ENCODE data around the gene BTBD18.

BTBD18 gene

GRCh38 chr11:57775491-57775890, 23.9 kb upstream of the BTBD18 start:
- no peak for DNase-seq

DNA sequence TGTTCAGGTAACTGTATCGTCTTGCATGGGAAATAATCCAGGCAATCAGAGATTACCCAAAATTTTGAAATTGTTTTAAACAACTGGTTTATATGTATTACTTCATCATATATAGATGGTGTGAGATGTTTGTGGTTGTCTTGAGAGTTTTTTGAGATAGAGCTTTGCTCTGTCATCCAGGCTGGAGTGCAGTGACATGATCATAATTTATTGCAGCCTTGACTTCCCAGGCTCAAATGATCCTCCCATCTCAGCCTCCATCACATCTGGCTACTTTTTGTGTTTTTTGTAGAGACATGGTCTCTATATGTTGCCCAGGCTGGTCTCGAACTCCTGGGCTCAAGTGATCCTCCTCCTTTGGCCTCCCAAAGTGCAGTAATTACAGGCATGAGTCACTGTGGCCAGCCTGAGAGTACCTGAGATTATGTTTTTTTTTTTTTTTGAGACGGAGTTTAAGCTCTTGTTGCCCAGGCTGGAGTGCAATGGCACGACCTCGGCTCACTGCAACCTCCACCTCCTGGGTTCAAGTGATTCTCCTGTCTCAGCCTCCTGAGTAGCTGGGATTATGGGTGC, 21.5 kb upstream of the BTBD18 start:
- no peak for DNase-seq

GRCh38 chr11:57772562-57772961, 20.9 kb upstream of the BTBD18 start:
- no peak for DNase-seq

- no peak for DNase-seq
Observed at GRCh38 chr11:57771365-57771764, 19.7 kb upstream of the BTBD18 start.

- no peak for DNase-seq
Observed at GRCh38 chr11:57770793-57771192, 19.2 kb upstream of the BTBD18 start.

GRCh38 chr11:57764972-57765371, 13.4 kb upstream of the BTBD18 start:
- no peak for DNase-seq

DNA sequence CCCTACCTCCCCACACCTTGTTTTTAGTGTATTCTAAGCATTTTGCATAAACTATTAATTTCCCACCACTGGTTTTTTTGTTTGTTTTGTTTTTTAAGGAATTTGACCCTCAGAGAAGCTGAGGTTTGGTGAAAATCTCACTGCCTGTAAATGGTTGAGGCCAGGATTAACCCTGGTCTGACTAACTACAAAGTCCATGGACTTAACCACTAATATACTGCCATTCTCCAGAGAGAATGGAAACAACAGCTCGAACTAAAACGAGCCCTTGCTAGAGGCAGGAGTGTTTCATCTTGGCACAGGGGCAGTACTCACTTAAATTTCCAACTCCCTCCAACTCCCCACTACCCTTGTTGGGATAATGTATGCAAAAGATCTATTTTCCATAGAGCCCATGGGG, 12.9 kb upstream of the BTBD18 start:
- DNase-seq, result no peak

- DNase-seq, result peak; percentile 24
Observed at GRCh38 chr11:57764021-57764420, 12.4 kb upstream of the BTBD18 start.

GRCh38 chr11:57763568-57763967, 11.9 kb upstream of the BTBD18 start:
- DNase-seq, result peak; percentile 66

DNA sequence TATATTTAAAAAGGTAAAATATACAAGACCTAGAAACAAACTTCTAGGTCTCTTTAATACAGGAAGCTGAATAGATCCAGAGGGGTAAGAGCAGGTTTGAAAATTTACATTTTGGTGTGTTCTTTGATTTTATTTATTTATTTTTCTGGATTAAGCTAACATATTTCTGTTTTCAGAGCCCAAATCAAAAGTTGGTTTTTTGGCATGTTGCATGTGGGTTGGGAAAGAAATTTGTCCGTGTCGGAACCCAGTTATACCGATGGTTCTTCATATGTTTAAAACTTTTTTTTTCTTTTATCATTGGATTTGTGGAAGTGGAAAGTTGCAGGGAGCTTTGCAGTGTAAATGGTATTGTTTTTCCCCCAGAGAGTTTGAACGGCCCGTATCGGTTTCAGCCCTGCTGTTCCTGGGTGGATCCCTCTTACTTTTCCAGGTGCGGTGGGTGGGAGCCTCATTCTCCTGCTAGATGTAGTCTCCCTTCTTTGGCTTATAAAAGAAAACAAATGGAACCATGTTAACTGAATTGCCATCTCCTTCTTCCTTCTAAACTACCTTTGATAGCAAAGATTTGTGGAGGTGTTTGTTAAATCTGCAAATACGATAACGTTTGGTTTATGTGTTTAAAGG, 10.7 kb upstream of the BTBD18 start:
- DNase-seq, result peak; percentile 61

DNA sequence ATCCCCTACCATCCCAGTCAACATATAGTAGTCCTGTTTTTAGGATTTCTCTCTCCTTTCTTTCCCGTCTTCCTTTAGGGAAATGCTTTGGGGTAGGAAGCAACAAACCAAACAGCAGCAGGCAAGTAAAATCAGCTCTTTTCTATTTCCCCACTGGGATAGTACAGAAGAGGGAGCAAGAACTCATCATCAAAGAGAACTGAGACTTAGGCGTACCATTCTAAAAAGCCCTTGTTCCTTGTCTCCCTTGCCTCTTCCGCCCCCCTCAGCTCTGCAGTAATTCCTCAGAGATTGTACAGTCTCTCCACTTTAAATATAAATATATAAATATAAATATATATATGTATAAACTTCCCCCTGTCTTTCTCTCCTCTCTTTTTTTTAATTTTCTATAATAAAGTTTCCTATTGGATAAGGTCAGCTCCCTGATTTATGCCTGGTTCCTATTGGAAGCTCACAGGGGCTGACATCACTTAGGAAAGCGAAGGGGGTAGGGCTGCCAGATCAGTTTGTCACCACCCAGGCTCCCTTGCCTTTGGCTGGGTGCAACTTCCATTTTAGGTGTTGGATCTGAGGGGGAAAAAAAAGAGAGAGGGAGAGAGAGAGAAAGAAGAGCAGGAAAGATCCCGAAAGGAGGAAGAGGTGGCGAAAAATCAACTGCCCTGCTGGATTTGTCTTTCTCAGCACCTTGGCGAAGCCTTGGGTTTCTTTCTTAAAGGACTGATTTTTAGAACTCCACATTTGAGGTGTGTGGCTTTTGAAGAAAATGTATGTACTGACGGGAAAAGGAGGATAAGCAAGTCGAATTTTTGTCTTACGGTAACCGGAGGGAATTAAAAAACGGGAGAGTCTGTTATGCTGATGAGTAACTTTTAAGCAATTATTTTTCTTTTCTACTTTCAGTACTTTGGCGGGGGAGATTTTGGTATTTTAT, 9.9 kb upstream of the BTBD18 start, which contains the start of gene CTNND1:
Gene CTNND1, plus strand, starts transcription at position 502 of the 934 bp plus-strand sequence. CDS start 29,677 bp downstream, outside the sequence.
- DNase-seq, result peak; percentile 92

DNA sequence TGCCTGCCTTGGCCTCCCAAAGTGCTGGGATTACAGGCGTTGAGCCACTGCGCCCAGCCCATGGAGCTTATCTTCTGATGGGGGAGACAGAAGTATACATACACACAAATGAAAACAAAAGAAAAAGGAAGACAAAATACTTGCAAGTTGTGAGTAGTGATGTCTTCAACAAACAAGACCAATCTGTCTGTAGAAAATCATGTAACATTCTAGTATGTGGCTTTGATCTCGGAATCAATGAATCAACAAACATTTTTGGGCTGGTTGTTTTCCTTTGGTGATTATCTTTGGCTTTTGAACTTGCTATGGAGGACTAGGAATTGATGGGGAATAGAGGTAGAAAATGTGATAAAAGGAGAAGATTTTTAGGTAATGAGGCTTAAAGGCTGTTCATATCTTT, 6.6 kb upstream of the BTBD18 start:
- no peak for DNase-seq

DNA sequence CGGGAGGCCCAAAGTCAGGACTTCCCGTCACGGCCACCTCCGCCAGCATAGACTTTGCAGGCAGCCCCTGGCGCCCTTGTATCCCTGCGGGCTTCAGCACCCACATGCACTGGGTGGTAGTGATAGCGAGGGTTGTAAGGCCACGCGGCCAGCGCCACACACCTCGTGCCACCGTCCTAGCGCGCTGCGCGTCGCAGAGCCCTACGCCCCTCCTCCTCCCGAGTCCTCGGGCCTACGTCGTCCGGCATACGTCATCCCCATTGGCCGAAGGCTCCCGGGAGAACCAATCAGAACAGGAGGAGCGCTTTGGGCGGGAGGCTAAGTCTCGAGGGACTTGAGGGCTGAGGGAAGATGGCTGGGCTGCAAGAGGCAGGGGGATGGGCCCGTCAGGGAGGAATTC, 1.3 kb upstream of the BTBD18 start:
- no peak for DNase-seq

DNA sequence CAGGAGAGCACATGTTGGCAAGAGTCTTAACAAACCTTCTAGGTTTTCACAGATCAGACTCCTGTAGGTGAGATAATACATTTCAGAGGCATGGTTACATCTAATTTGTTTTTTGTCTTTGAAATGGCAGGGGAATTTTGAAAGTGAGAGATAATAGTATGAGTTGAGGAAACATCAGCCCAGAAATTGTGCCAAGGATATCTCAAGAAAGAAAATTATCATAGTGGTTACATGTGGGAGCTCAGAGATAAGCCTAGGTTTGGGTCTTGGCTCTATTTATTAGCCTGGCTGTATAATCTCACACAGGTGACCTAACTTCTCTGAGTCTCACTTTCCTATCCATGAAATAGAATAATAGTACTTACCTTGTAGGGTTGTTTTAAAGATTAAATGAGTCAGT, 443 bp downstream of the BTBD18 start:
- no peak for DNase-seq

GRCh38 chr11:57746920-57747319, 4.7 kb downstream of the BTBD18 start:
- no peak for DNase-seq

- DNase-seq, result no peak
Observed at GRCh38 chr11:57745206-57745605, 6.4 kb downstream of the BTBD18 start.

GRCh38 chr11:57744357-57744756, 7.3 kb downstream of the BTBD18 start:
- no peak for DNase-seq

DNA sequence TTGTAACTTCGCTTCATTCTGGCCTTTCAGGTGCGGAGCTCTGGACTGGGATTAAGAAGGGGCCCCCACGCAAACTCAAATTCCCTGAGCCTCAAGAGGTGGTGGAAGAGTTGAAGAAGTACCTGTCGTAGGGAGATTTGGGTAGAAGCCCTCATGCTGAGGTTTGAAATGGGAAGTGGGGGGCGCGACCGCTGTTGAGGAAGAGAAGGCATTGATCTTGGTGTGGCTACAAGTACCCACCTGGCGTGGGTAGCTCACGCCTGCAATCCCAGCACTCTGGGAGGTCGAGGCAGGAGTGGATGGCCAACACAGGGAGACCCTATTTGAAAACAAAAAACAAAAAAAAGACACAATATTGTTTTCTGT, 9.5 kb downstream of the BTBD18 start:
- DNase-seq, result no peak

- peak; percentile 85 for DNase-seq
Observed at GRCh38 chr11:57741132-57742086, 10.2 kb downstream of the BTBD18 start, which contains the start of gene SELENOH. SELENOH (plus strand) TSS chr11:57741491; CDS start chr11:57741596, 105 bp downstream.

DNA sequence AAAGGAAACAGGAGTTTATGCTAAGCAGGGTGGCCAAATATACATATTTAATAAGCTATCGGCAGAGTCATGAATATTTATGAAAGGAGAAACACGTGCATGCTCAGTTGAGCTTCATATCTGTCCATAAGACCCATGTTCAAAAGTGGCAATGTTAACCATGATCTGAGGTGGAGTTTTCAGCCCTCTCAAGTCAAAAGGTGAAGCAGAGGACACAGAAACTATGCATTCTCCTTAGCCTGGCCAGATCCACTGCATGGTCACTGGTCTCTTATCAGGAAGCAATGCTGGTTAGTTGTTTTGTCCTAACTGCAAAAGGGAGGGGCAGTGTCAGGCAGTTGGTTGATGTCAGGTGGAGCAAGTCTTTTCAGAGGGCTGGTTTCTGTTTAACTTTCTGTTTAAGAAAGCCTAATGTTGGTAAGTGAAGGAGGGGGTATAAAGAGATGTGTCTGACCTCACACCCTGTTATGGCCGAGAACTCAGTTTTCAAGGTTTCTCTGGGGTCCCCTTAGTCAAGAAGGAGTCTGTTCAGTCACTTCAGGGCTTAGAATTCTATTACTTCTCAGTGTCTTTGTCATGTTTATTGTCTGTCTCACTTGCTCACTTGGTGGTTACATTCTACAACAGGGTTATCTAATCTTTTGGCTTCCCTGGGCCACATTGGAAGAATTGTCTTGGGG, 15.9 kb downstream of the BTBD18 start:
- DNase-seq, result no peak

- DNase-seq, result no peak
Observed at GRCh38 chr11:57732661-57733060, 19.0 kb downstream of the BTBD18 start.
